ENCODE results near the gene CYB561D1.

Gene CYB561D1

GRCh38 chr1:109482242-109482641 is 11.7 kb upstream of the CYB561D1 start:
- no peak for DNase-seq

DNA sequence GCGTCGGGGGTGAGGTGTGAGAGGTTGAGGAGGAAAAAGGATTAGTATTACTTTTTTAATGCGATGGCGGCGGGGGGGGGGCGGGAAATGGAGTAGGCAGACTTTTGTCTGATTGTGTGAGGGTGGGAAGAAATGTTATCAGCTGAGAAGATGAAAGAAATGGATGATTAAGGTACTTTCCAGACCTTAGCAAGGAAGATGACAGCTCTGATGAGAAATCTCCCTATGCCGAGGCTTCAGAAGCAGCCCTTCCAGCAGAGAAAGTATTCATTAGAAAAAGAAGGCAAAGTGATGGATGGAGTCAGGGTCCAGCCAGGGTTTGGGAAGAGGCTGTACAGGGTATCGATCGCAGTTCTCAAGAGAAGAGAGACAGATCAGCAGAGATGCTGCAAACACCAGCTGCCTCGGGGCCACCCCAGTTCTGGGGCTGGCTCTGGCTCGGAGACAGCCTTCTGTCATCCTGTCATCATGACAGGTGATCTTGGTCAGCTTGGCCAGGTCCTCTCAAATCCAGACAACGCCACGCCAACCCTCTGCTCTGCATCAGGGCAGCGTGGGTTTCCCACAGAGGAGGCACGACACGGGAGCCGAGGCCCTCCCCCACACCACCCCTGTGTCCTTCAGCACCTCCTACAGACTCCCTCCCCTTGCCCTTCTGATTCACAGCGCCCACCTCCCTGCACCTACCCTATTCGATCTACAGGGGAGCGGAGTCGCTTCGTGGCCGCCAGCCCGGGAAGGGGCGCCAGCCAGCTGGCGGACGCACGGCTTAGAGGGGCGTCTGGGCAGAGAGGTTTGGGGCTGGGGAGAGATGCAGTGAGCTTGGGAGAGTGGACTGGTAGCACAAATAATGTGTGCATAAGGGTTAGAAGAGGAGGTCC is 10.9 kb upstream of the CYB561D1 start:
- DNase-seq, result no peak

DNA sequence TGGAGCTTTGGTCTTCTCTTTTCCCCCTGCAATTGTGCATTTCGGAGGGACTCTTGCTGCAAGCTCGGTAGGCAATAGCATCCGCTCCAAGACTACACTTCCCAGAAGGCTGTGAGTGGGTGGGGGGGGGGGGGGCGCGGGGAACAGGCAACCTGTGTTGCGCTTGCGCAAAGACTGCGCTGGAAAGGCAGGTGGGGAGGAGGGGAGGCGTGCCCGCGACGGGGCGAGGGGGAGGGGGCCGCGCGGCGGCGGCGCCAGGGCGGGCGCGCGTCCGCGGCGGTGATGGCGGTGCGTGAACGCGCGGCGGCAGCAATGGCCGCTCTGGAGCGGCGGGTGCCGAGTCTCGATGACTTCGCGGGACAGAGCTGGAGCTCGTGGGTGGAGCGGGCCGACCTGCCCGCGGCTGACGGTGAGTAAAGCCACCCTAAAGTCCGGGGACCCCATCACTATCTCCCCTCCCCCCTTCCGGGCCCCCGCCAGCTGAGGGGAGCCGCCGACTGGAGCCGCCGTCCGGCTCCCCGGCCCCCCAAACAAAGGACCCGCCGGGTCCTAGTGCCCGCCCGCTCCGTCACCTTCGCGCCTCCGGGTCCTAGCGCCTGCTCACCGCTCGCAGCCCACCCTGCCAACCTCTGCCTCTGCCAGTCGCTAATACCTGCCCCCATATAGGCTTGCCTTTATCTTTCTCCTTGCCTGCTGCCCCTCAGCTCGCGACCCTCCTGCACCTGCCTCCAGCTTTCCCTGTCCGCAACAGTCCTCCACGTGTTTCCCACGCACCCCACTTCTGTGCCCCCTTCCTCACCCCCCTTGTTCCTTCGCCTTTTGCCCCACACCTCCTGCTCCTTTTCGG is 10.0 kb upstream of the CYB561D1 start, which contains the start of gene ATXN7L2:
Gene ATXN7L2, plus strand, starts transcription at position 234 of the 847 bp plus-strand sequence. Its CDS starts 49 bp downstream, at position 283.
- DNase-seq, result no peak

DNA sequence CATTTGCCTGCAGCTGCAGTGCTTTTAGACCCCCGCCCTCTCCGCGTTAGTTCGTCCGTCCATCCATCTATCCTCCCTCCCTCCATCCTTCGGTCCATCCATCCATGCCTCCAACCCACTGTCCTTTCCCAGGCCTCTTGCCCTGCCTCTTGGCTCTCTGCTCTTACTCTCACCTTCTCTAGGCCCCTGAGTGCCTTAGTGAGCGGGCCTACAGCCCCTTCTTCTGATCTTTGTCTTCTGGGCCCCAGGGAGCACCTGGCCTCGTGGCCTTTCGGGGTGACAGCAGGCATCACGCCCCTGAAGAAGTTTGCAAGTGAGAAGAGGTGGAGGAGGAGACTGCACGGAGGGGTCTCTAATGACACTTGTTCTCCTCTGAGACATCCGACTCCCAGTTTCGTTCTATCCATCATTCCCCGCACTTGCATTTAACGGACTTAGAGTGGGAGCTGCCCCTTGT is 9.3 kb upstream of the CYB561D1 start:
- no peak for DNase-seq

DNA sequence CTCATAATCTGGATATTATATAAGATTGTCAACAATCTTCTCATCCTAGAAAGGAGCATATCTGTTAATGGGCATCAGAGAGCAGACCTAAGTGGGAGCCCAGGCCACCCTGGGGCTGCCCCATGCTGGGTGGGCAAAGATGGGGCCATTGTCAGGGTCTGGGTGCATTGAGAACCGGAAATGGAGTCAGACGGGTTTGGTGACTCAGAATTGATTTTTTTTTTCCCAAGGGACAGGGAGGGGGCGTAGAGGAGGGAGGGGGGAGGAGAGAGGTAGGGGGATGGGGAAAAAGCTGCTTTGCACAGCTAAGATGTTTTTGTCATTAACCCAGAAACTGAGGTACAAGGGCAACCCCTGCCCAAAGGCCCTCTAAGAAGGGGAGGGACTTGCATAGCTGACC is 8.9 kb upstream of the CYB561D1 start:
- DNase-seq, result no peak

- no peak for DNase-seq
Measured at GRCh38 chr1:109487261-109487660, 6.6 kb upstream of the CYB561D1 start.

DNA sequence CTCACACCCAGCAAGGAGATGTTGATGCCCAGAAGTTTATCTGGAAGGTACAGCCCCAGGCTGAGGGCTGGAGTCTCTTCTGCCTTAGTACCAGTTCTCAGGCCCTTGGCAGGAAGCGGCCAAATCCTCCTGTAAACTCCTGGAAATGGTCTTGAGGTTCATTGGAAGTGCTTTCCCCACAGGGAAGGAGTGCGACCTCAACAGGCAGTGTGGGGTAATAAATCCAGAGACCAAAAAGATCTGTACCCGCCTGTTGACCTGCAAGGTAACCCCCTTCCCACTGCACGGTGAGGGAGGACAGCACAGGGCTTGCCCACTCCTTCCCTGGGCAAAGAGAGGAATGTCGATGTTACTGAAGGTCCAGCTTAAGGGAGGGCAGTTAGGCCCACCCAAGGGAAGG is 5.7 kb upstream of the CYB561D1 start:
- no peak for DNase-seq

DNA sequence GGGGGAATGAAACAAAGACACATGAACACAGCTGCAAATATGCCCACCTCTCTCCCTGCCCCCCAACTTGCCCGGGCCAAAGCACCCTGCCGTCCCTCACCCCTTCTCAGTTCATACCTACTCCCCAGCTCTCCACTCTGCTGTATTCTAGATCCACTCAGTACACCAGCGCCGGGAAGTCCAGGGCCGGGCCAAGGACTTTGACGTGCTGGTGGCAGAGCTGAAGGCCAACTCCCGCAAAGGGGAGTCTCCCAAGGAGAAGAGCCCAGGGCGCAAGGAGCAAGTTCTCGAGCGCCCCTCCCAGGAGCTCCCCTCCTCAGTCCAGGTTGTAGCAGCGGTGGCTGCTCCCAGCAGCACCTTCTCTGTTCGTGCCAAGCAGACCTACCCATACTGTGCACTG is 5.2 kb upstream of the CYB561D1 start:
- DNase-seq, result no peak

GRCh38 chr1:109490029-109490933 is 3.6 kb upstream of the CYB561D1 start:
- DNase-seq, result no peak

DNA sequence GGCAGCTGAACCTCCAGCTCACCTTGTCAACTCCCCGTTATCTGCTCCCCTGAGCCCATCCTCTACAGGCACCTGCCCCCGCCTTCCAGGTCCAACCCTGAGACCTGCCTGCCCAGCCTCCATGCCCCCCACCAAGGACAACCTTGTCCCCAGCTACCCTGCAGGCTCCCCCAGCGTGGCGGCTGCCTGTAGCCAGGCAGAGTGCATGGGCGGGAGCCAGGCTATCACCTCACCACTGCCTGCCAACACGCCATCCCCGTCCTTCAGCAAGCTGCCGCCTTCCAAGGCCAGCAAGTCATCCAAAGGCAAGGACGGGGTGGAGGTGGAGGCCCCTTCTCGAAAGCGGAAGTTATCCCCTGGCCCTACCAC is 3.0 kb upstream of the CYB561D1 start:
- DNase-seq, result no peak

- no peak for DNase-seq
Measured at GRCh38 chr1:109491372-109491771, 2.5 kb upstream of the CYB561D1 start.

DNA sequence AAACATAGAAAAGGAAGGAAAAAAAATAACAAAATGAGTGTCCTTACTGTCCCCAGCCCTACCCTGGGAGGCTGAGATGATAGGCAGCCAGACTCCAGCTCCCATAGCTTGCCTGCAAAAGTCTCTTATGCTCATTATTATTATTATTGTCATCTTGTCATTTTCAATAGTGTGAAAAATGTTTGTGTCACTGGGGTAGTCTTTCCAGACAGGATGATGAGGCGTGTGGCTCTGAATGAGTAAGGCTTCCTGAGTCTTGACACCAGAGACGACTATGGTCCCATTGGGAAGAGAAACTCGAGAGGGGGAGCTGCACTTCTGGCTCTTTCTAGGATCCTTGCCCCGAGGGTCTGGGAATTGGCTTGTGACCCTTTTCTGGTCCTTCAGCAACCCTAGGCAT is 1.1 kb upstream of the CYB561D1 start:
- DNase-seq, result no peak

- no peak for DNase-seq
Measured at GRCh38 chr1:109493227-109493626, 667 bp upstream of the CYB561D1 start.

DNA sequence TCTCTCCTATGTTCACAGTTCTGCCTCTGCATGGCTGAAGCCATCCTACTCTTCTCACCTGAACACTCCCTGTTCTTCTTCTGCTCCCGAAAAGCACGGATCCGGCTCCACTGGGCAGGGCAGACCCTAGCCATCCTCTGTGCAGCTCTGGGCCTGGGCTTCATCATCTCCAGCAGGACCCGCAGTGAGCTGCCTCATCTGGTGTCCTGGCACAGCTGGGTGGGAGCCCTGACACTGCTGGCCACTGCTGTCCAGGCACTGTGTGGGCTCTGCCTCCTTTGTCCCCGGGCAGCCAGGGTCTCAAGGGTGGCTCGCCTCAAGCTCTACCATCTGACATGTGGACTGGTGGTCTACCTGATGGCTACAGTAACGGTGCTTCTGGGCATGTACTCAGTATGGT is 1.8 kb downstream of the CYB561D1 start:
- no peak for DNase-seq

DNA sequence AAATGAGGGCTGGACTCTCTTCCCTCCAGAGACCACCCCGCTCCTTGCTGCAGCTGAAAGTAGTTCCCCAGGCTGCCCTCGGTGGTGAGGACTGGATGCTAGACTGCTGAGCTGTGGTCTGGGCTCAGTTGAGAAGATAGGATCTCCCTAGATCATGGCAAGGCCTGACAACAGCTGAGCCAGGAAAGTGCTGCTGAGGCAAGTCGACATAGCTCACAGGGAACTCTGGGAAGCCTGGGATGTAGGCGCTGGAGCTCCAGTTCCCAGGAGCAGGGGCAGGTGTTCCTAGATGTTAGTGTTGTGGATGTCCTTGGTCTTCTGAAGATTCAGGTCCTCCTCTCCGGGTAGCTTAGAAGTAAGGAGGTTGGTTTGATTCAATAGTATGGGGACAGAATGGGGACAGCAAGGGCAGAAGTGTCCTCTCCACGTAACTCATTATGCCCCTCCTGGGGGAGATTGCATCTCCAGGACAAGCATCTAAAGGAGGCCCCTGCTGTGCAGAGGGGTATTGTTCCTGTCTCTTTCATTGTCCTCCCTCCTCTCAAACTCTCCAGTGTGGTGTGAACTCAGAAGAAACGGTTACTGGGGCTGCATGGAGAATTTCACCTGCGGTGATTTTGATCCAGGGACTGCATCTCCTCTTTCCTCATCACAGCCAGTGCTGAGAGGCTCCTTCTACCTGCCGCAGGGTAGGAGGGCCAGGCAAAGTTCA is 3.7 kb downstream of the CYB561D1 start:
- no peak for DNase-seq

- DNase-seq, result no peak
Measured at GRCh38 chr1:109498161-109498801, 4.4 kb downstream of the CYB561D1 start.

DNA sequence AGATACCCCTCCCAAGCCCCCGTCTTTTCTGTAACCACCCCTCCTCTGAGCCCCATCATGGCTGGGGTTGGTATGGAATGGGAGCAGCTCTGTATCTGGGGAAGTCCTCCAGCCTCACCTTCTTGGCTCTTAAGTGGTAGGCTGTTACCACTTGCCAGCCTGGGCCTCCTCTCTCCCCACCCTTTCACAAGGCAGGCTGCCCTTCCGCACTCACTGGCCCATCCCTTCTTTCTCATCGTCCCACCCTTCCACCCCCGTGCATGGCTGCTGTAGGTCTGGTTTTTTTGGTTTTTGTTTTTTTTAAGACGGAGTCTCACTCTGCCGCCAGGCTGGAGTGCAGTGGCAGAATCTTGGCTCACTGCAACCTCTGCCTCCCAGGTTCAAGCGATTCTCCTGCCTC is 5.2 kb downstream of the CYB561D1 start:
- DNase-seq, result no peak

DNA sequence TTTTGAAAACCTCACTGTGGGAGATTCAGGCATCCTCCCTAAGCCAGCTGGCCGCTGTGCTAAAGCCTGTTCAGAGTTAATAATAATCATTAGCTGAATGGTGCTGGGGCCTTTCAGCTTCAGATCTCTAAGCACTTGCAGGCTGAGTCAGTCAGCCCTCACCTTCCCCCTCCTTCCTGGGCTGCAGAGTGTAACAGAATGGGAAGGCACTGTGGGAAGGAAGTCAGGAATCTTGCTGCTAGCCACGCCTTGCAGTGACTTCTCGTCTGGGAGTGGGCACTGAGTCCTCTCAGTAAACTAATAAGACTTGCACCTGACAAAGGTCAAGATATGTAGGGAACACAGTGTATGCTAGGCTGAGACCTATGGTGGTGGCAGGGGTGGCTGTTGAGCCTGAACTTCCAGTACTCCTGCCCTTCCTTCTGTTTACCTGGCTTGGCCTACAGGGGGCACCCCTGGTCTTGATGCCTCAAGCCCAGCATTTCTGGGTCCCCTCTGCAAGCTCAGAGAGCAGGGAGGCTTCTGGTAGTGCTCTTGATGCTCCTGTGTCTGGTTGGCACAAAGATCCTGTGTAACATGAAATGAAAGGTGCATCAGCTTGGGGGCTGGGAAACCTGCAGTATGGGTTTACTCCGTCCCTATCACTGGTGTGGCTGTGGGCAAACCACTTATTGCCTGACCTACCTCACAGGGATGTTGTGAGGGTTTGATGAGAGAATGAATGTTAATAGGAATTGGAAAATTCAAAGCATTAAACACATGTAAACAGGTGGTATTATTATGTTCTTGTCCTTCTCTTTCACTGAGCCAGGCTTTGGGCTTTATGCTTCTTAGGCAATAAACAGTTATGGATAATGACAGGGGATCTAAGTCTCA is 6.0 kb downstream of the CYB561D1 start:
- no peak for DNase-seq

GRCh38 chr1:109500941-109501381 is 7.1 kb downstream of the CYB561D1 start:
- DNase-seq, result no peak

DNA sequence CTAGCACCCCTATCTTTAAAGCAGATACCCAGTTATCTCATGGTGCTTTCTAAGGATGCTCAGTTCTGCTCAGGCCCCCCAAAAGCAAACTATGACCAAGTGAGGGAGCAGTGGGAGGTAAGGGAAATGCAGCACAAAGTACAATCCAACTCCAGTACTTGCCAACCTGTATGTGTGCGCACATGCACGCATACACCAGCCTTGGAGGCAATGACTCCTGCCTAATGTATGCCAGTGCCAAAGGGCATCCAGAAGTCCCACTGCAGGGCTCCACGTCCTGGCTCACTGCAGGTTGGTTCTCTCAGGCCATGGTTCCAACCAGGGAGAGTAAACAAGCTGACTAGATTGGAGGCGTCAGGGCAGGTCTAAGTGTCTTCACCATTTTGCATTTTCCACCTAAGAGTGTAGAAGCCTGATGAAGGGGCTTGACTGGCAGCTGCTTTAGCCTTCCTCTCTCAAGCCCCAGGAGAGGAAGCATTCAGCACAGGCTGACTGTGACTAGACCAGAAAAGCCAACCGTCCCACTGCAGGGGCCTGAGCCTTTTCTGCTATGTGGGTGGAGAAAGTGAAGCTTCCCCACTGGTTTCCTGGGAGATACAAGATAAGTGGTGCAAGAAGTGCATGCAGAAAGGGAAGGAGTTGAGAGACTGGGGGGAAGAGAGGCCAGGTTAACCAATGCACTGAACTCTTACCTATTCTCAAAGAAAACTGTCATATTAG is 7.9 kb downstream of the CYB561D1 start:
- no peak for DNase-seq

All from SIG-M5 (cell line).